Activated naive CD8-positive, alpha-beta T cell treated with anti-CD3 and anti-CD28 coated beads, Interleukin-2, amount 50 U/mL, for 16 hours (primary cell): ENCODE data around the gene BGN.

Experiments
- DNase-seq: peaks from one replicate; pipeline ENCODE4 v3.0.0-alpha.2; 2020; ENCODE audit warnings: low read depth, low spot score

The BGN gene

DNA sequence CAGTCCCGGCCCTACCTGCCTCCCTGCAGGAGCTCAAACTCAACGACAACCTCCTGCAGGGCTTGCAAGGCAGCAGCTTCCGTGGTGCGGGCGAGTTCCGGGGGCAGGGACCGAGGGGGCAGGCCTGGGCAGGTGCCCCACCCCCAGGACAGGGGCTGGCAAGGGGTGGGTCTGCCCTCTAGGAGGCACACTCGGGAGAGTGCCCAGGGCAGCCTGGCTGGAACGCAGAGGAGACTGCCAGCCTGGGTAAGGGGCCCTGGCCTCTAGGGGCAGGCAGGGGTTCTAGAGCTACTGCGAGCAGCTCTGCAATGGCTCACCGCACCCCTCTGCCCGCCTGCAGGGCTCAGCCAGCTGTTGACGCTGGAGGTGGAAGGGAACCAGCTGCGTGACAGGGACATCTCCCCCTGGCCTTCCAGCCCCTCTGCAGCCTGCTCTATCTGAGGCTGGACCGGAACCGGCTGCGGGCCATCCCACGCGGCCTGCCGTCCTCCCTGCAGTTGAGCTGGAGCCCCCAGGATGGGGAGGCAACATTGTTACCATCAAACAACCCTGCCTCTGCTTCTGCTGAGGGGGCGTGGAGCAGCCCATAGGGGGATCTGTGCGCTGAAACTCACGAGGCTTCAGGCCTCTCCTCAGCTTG lies 12.3 kb upstream of the BGN start:
- DNase-seq = no peak

DNA sequence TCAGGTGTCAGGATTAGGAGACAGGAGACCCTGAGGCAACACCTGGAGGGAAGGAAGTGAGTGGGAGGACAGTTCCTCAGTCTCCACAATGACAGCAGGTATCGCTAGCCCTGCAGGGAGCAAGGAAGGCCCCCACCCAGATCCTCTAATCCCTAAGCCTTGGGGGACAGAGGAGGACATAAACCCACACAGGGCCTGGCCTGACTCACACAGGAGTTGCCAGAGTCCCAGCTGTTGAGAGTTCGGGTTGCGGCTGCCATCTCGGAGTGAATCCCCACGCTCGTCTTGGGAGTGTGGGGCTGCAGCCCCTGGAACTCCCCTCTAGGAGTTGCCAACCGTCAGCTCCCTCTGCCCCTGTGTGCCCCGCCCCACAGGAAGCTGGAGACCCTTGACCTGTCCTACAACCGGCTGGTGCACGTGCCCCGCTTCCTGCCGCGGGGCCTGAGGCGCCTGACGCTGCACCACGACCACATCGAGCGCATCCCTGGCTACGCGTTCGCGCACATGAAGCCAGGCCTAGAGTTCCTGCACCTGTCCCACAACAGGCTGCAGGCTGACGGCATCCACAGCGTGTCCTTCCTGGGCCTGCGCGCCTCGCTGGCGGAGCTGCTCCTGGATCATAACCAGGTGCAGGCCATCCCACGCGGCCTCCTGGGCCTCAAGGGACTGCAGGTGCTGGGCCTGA lies 9.2 kb upstream of the BGN start:
- no peak for DNase-seq

DNA sequence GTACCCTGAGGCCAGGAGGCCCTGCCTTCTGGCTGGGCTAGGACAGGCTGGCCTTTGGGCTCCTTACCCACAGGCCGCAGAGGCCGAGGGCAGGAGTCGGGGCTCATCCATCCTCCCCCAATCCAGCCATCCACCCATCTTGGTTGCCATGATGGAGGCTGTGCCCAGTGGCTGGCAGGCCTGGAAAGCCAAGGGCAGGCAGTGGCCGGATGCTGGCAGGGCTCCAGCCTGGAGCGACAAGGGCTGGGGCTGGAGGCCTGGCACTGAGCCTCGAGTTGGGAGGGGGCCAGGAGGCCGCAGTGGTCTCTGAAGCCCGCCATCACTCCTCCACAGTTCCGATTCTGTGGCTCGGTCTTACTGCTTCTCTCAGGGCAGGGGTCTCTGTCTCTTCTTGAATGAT lies 8.6 kb upstream of the BGN start:
- no peak for DNase-seq

DNA sequence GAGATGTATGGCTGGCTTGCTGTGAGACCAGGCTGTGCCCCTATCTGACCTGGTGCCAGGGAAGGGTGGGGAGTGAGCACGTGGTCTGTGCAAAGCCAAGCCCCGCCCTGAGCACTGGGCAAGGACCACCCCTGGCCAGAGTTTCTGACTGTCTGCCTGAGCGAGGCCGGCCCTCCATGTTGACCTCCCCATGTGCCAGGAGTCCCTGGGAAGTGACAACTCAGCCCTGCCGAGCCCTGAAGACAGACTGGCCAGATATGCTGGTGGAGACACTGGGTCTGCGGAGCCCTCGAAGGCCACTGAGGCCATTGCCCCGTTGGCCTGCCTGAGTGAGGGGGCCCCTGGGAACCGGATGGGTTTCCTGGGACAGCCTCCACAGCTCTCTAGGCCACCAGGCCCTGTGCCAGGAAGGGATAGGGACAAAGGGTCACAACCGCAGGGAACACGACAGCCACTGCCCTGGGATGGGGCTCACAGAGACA lies 7.1 kb upstream of the BGN start:
- DNase-seq = no peak

DNA sequence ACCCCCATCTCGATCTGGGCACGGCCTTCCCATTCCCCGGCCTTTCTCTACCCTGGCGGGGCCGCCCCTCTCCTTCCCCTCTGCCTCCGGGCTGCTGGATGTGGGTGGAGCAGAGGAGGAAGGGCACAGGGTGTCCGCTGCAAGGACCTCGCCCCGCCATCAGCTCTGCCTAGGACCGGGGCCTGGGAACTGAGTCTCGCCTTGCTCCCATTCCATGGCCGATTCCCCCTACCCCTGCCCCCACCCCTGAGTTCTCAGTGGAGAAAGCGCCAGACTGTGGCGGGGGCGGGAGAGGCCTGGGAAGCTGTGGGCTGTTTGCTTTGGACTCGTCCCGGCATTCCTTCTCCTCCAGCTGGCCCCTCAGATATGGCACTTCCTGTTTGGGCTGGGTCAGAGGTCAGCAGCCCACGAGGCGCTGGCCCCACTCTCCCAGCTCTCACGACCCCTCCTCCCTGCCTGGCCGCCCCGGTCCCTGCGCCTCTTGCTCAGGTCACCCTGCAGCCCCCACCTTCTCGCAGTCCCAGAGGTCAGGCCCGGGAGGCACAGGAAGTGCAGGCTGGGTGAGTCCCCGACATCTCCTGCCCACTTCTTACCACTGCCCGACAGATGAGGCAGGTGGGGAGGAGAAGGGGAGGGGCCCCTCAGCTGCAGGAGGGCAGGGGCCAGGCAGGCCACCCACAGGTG lies 6.4 kb upstream of the BGN start:
- no peak for DNase-seq

DNA sequence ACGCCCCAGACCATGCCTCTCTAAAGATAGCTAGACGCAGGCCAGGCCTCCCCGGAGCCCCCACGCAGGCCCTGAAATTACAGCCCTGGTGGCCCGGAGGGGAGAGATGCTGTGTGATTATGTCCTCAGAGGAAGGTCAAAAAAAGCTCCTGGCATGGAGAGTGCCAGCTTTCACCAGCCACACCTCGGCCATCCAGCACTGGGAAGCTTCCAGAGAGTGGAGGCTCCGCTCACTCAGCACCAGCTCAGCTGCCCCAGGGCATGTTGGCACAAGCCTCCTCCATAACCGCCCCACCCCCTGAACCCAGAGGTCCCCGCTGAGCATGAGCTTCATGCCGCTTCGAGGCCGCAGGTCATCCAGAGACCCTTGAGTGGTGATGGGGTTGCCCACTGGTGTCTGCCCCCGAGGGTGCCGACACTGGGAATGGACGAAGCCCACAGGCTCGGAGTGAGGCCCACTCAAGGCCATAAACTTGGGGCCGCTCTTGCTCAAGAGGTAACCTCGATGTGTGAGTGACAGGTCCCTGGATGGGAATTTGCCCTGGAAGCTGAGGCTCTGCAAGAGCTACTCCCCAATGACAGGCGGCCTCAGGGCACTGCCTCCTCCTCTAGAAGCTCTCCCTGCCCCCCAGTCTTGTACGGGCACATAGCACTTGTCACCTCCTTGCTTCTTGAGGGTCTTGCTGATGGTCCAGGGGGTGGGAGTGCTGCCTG lies 4.4 kb upstream of the BGN start:
- no peak for DNase-seq

DNA sequence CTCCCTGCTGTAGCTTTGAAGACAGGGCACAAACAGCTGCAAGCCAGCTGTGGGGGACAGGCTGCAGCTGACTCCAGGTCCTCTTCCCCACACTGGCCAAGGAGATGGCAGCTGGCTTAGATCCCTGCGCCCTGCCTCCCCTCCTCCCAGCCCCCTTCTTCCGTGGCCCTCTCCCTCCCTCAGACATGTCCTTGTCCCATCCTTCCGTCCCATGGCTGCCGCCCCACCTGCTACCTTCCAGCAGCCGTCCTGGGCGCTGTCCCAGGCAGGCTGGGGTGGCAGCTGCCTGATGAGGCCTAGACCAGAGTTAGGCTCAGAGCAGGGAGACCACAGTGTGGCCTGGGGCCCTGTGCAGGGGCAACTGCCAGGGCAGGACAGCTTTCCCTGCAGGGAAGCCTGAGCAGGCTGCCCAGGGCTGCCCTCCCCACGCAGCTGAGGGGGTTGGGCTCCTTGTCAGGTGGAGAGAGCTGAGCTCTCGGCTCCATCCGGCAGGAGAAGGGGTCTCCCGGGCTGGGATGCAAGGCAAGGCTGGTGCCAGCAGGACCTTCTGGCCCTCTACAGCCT lies 3.3 kb upstream of the BGN start:
- no peak for DNase-seq

DNA sequence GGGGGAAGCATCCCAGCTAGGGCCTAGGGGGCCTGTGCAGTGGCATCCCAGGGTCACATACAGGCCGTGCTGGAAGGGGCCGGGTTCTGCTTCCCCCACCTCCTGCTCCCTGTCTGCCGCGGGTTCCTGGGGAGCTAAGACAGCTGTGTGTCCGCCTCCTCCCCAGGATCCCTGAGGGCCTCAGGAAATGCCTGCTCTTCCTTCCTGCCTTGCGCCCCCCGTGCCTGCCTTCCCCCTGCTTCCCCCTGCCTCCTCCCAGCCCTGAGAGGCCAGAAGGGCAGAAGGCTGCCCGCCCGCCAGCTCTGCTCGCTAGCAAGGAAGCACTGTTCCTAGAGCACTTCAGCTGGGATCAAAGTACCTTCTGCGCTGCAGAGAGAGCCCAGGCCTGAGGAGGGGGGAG lies 2.9 kb upstream of the BGN start:
- no peak for DNase-seq

DNA sequence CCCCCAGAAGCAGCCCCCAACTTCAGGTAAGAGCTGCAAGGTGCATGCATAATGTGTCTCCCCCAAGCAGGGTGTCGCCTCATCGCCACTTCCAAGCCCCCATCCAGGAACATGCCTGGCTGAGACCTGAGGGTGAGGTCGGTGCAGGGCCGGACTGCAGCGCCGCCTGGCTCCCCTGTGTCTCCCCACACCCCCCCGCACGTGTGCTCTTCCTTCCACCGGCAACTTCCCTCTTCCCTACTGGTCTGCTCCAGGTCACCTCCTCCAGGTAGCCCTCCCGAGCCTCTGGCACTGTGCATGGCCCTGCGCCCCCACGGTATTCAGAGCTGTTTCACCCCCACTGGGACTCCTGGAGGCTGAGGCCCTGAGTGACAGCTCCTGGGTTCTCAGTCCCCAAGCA lies 2.2 kb upstream of the BGN start:
- no peak for DNase-seq

DNA sequence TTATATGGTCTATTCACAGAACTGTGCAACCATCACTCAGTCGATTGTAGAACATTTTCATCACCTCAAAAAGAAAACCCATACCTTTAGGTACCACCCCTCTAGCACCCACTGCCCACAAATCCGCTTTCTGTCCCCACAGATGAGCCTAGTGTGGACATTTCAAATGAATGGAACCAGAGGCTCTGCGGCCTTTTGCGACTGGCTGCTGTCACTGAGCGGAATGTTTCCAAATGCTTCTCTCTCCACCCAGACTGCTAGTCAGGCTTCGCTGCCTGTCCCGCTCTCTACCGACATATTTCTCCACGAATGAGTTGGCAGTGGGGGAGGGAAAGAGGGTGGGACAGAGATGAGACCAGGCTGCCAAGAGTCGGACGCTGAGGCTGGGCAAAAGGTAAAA lies 1.7 kb upstream of the BGN start:
- no peak for DNase-seq

DNA sequence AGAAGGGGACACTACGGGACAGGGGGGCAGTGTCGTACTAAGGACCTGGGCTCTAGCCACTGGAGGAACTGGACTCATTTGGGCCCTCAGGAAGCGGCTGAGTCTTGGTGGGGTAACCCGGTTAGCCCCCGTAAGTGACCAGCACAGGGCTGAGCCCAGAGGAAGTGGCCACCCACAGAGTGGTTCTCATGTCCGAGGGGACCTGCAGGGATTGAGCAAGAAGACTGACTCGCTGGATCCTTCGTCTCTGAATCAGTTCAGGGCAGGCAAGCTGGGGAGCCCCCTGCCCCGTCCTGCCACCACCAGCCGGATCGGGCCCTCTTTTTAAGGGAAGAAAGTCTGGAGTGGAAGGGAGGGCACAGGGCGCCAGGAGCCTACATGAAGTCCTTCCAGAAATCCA lies 719 bp upstream of the BGN start:
- no peak for DNase-seq

DNA sequence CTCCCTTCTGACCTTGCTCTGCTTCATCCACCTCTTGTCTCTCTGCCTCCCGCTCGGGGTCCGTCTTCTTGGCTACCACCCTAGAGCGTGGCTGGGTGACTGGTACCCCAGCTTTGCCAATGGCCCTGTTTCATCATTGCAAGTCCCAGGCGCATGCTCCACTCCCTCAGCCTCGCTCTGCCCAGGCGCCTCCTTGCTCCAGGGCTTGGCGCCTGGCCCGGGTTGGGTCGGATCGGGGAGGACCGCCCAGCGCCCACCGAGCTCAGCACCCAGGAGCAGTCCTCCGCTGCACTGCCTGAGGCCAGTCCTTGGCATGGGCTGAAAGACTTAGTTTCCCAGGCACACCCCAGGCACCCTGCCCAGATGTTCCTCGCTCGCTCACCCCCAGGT lies 577 bp downstream of the BGN start:
- no peak for DNase-seq

DNA sequence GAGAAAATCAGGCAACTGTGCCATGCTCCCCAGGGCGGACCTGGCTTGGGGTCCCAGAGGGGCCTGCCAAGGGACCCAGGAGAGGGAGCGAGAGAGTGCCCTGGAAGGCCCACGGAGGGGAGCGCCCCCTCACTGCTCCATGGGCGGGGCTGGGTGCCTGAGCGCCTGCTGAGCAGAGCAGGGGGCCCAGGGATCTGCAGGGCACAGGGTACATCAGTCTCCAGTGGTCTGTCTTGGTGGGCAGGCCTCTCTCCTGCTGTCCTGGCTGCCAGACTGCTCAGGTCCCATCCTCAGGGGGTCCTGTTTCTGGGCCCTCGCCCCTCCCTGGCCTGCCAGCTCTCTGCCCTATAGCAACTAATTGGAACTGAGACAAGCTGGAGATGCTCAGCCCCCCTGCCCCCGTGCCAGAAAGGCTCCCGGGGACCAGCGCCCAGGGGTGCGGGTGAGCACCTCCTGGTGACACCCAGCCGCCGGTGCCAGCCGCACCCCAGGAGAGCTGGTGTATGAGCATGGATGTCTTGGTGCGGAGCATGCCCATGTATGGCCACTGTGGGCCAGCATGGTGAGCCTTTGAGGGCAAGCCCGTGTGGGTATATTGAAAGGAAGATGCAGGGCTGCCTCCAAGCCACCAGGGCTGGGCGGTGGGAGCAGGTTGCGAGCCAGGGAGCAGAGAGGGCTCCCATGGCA lies 1.3 kb downstream of the BGN start:
- no peak for DNase-seq

DNA sequence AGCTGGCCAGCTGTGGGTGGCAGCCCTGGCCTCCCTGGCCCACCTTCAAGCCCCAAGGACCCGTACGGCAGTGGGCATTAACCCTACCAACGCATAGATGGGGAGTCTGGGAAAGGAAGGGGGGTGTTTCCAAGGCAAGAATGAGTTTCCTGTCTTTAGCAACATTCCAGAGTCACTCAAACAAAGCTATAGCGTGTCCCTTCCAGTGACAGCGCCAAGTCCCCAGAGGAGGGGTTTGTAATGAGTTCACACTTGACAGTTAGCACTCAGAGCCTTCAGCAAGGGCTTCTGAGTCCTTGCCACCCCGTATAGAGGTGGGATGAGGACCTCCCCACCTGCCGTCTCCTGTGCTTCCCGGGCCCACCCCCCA lies 1.8 kb downstream of the BGN start:
- DNase-seq = no peak

DNA sequence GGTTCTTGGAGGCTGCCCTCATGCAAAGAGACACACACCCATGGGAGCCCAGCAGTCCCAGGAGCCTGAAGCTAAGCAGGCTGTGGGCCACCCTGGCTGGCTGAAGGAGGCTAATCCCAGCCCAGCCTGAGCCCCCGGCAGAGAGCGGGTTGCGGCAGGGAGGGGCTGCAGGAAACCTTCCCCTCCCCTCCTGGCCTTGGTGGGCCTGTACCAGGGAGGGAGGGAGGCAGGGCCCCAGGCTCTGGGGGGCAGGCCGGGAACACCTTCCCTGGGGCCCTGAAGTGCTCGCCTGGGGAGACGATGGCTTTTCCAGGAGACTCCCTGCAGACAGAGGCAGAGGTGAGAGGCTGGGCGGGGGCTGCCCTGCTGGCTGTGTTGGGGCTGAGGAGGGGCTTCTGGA lies 3.7 kb downstream of the BGN start:
- DNase-seq = no peak

DNA sequence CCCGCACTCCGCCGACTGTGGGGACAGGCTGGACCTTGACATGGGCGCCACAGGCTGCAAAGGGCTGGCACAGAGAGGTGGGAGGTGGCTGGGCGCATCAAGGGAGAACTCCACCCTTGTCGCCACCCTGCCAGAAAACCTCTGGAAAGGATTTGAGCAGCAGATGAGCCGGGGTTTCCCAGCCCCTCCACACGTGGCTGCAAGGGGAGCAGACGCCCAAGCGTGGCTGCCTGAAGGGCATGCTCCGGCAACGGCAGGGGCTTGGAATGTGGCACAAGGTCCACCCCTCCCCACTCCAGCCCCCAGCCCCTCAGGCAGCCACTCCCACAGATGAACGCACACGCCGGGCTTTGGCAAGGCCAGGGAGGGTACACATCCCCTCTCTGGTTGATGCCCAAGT lies 4.6 kb downstream of the BGN start:
- no peak for DNase-seq

DNA sequence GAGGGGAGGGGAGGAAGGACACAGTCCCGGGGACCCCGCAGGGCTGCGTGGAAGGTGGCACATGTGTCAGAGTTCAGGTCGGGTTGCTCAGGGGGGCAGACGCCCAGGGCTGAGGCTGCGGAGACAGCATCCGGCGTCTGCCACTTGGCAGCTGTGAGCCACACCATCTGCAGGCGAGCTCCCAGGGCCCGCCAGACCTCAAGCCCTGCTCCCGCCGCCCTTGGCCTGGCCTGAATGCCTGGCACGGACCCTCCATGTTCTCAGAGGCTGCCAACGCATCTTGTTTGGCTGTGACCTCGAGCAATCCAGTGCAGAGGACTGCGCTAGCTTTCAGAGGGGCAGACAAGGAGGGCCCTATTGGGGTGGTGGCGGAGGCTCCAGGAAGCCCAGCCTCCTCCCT lies 5.1 kb downstream of the BGN start:
- DNase-seq = no peak

DNA sequence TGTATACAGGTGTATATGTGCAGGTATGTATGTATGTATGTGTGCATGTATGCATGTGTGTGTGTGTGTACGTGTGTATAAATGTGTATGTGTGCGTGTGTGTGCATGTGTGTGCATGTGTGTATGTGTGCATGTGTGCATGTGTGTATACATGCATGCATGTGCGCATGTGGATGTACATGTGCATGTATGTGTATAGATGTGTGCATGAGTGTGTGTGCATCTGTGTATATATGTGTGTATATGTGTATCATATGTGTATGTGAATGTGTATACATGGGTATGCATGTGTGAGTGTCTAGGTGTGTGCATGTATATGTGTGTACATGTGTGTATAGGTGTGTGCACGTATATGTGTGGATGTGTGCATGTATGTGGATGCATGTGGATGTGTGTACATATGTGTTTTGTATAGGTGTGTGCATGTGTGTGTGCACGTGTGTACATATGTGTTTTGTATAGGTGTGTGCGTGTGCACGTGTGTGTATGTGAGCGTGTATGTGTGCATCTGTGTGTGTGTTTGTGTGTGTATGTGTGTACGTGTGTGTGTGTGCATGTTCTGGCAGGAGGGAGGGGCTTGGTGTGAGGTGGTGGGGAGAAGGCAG lies 6.0 kb downstream of the BGN start:
- DNase-seq = no peak

DNA sequence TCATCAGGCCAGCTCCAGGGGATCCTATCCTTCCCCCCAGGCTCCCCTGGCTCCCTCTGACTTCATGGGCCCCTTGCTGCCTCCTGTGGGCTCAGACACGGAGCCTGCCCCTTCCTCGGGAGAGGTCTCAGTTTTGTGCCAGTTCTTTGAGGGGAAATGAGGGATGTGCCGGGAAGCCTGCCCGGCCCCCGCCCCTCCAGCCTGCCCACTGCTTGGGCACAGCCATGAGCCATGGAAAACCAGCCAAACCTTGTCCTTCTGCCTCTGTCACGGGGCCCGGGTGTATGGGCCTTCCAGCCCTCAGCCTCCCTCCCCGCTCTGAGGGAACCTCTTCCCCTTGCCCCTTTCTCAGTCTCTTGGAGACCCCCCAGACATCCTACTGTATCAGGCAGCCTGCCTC lies 6.8 kb downstream of the BGN start:
- no peak for DNase-seq

DNA sequence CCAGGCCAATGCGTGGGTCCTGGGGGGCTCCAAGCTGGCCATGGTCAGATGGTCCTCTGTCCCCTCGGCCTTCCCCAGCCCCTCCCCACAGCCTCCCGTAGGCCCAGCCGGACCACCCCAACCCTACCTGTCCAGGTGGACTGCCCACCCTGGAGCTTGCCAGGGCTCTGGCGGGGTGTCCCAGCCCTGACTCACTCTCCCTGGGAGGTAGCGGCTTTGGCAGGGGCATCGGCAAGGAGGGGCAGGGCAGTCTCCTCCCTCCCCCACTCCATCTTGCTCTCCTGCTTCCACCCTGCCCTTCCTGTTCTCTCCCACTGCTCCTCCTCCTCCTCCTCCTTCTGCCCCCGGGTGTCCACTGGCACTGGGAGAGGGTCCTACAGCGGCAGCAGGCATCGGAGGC lies 7.4 kb downstream of the BGN start:
- DNase-seq = no peak

DNA sequence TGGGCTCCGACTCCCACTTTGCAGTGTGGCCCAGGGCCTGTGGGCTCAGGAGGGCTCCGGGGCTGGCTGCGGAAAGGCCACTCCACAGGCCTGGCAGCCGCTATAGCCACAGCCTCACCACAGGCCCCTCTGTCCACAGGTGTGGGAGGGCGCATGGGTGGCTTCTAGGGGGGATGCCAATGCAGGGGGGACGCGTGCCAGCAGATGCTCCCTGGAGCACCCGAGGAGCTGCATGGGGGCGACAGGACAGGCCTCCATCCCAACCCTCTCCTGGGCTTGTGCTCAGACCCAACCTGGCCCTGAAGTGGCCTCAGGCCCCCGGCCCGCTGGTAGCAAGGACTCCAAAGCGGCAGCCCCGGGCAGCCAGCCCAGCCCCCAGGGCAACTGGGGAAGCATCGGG lies 8.0 kb downstream of the BGN start:
- DNase-seq = no peak
